HepG2 (cell line): ENCODE measurements around the gene CCDC170. TPM values are rescaled to one million over a fixed set of nuclear protein-coding genes. Genes with fewer than 3 reads are reported as not detected.

Experiments used
- CERS6 ChIP-seq: sonication (generic); formaldehyde crosslinking; IDR thresholded peaks from 2 replicates; pipeline ENCODE4 v1.5.0; 2020; ENCODE audit warnings: missing genetic modification reagents
- DZIP1 ChIP-seq: sonication (generic); formaldehyde crosslinking; IDR thresholded peaks from 2 replicates; pipeline ENCODE4 v1.5.0; 2020; ENCODE audit warnings: mild to moderate bottlenecking, missing genetic modification reagents
- GPN1 ChIP-seq: sonication (generic); formaldehyde crosslinking; IDR thresholded peaks from 2 replicates; pipeline ENCODE4 v1.5.1; 2020; ENCODE audit warnings: missing genetic modification reagents, borderline replicate concordance
- HNRNPUL1 ChIP-seq: fragments of 200-400 bp; formaldehyde crosslinking; IDR thresholded peaks from 2 replicates; pipeline ENCODE4 v1.6.1; 2017; ENCODE audit warnings: low read depth, mild to moderate bottlenecking, low read length, moderate library complexity
- IRF2 ChIP-seq: IDR thresholded peaks from 2 replicates; pipeline ENCODE4 v1.6.1; 2018; ENCODE audit warnings: missing genetic modification reagents, missing compliant biosample characterization
- JUN ChIP-seq: sonication (generic); formaldehyde crosslinking; IDR thresholded peaks from 2 replicates; pipeline ENCODE4 v1.4.0; 2020; ENCODE audit warnings: mild to moderate bottlenecking, missing genetic modification reagents
- PCBP2 ChIP-seq: fragments of 200-400 bp; formaldehyde crosslinking; optimal IDR thresholded peaks from 2 replicates; pipeline ENCODE3; 2018; ENCODE audit warnings: low read length, low read depth; ENCODE audit not compliant: poor library complexity, severe bottlenecking
- SPEN ChIP-seq: sonication (generic); formaldehyde crosslinking; IDR thresholded peaks from 2 replicates; pipeline ENCODE4 v1.5.1; 2020; ENCODE audit warnings: low read depth, mild to moderate bottlenecking, missing genetic modification reagents
- STAT5B ChIP-seq: sonication (generic); formaldehyde crosslinking; IDR thresholded peaks from 2 replicates; pipeline ENCODE4 v1.4.0; 2020; ENCODE audit warnings: missing genetic modification reagents
- TAF1 ChIP-seq: sonication (generic); formaldehyde crosslinking; IDR thresholded peaks from 2 replicates; pipeline ENCODE4 v1.4.0; 2020; ENCODE audit warnings: missing genetic modification reagents
- TOE1 ChIP-seq: sonication (generic); formaldehyde crosslinking; IDR thresholded peaks from 2 replicates; pipeline ENCODE4 v1.4.0; 2020; ENCODE audit warnings: mild to moderate bottlenecking, missing genetic modification reagents
- ZKSCAN1 ChIP-seq: fragments of 150-350 bp; IDR thresholded peaks from 2 replicates; pipeline ENCODE4 v1.6.1; 2014; ENCODE audit warnings: low read length
- ZNF142 ChIP-seq: sonication (generic); formaldehyde crosslinking; IDR thresholded peaks from 2 replicates; pipeline ENCODE4 v1.4.0; 2020; ENCODE audit warnings: missing genetic modification reagents
- ZNF24 ChIP-seq: fragments of 450-650 bp; IDR thresholded peaks from 2 replicates; pipeline ENCODE4 v1.6.1; 2017; ENCODE audit warnings: antibody characterized with exemption, mild to moderate bottlenecking
- ZNF296 ChIP-seq: sonication (generic); formaldehyde crosslinking; conservative IDR thresholded peaks from 2 replicates; pipeline ENCODE4 v1.5.0; 2020; ENCODE audit warnings: mild to moderate bottlenecking, missing genetic modification reagents
- ZNF556 ChIP-seq: sonication (generic); formaldehyde crosslinking; IDR thresholded peaks from 2 replicates; pipeline ENCODE4 v1.4.0; 2020; ENCODE audit warnings: mild to moderate bottlenecking, missing genetic modification reagents, borderline replicate concordance
- ZNF563 ChIP-seq: sonication (generic); formaldehyde crosslinking; IDR thresholded peaks from 2 replicates; pipeline ENCODE4 v1.8.0; 2022; ENCODE audit warnings: mild to moderate bottlenecking, moderate library complexity, missing genetic modification reagents
- ZNF746 ChIP-seq: sonication (generic); formaldehyde crosslinking; IDR thresholded peaks from 2 replicates; pipeline ENCODE4 v1.8.0; 2022; ENCODE audit warnings: mild to moderate bottlenecking, missing genetic modification reagents
- ZNF768 ChIP-seq: sonication (generic); formaldehyde crosslinking; IDR thresholded peaks from 2 replicates; pipeline ENCODE4 v1.4.0; 2020; ENCODE audit warnings: missing genetic modification reagents
- ZNF780A ChIP-seq: sonication (generic); formaldehyde crosslinking; IDR thresholded peaks from 2 replicates; pipeline ENCODE4 v1.8.0; 2022; ENCODE audit warnings: mild to moderate bottlenecking, missing genetic modification reagents, moderate library complexity
- polyA plus RNA-seq, 8 experiments: library from polyadenylated mRNA; depleted of rRNA in 3 of 8; stranded (reverse) in 7 of 8; unstranded in 1 of 8; fragments of >200 nt; fragmentation: Illumina TruSeq in 4 of 8; extraction: Trizol in 4 of 8; gene quantifications; 2 replicates each; pipeline versions ENCODE4 v1.2.1 to v1.2.3, GENCODE V29; 2011 to 2016; ENCODE audit warnings: low read depth in 4 of 8, missing spikeins in 1 of 8, mixed read lengths in 1 of 8; ENCODE audit not compliant: insufficient read depth in 1 of 8
- total RNA-seq, 5 experiments: library from RNA; depleted of rRNA; stranded (reverse); fragments of >200 nt; fragmentation: Illumina TruSeq; extraction: Trizol; gene quantifications; 2 replicates each; pipeline ENCODE4 v1.2.3, GENCODE V29; 2016; ENCODE audit warnings: low read depth in 1 of 5

Gene CCDC170
- total and polyA plus RNA-seq, 2 of the 13 experiments (the other 11 are each of a cell fraction or from before 2014, with no cell fraction given) = 0.90 to 5.1 TPM

GRCh38 chr6:151494235-151494935 lies 568 bp downstream of the CCDC170 start (continued):
- TF ChIP-seq ZNF142 (0 out of 2 replicates have a peak, but pooled peaks have one; percentile 18), PCBP2 (no peak), ZNF768 (no peak), ZNF556 (peak; percentile 13; the same call in 1 of the 2 replicates), SPEN (CRISPR knock-in tag) (no peak; the same call in 1 of the 2 replicates), CERS6 (CRISPR knock-in tag) (0 out of 2 replicates have a peak, but pooled peaks have one; percentile 35), ZKSCAN1 (no peak), TAF1 (CRISPR knock-in tag) (no peak; the same call in 1 of the 2 replicates), ZNF780A (no peak), ZNF563 (CRISPR knock-in tag) (no peak), ZNF296 (CRISPR knock-in tag) (no peak), DZIP1 (no peak), STAT5B (CRISPR knock-in tag) (no peak), HNRNPUL1 (no peak), ZNF24 (no peak; the same call in 1 of the 2 replicates), TOE1 (CRISPR knock-in tag) (no peak), GPN1 (CRISPR knock-in tag) (no peak), JUN (CRISPR knock-in tag) (no peak), IRF2 (CRISPR knock-in tag) (no peak), ZNF746 (CRISPR knock-in tag) (no peak)
